Measurements from ENCODE around the gene TSHZ2. TPM values are rescaled to one million over a fixed set of nuclear protein-coding genes. Genes with fewer than 3 reads are reported as not detected.
"Not testable (repeated sequence)": the region's sequence is repeated elsewhere in the genome, so short reads cannot be mapped to it uniquely, and the experiment has no call there.

TSHZ2 gene
- total RNA-seq, 3 donors from 2014 or later = 31.7 to 106 (median 59.6) TPM

DNA sequence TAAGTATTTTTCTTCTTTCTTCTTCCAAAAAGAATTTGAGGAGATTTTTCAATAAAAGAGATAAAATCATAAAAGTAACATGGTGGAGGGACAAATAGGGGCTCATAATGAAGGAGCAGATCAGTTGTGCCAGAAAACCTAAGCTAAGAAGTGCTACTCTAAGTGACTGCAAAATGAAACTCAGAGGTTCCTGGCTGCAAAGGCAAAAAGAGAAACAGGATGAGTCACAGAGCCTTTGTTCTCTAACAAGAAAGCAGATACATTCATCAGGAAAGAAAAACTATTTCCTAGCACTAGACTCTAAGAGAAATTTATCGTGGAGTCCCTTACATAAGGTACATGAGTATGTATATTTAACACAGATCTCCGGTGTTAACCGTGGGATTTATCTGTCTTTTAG lies 49.8 kb downstream of the TSHZ2 start:
- Histone ChIP-seq H3K27ac (peak overlapping the region; percentile 63 to 64), H3K4me1 (no peaks in the 10 kb centered on the region), H3K27me3 (no peaks in the 10 kb centered on the region), H3K9me3 (no peaks in the 10 kb centered on the region), H3K4me3 (no peak overlapping the region), H3K36me3 (no peaks in the 10 kb centered on the region)
- TF ChIP-seq CTCF (IDR thresholded peaks at IDR 0.05) (no peak), POLR2A (IDR thresholded peaks at IDR 0.05) (no peak), POLR2AphosphoS5 (IDR thresholded peaks at IDR 0.05) (no peak)
- intact Hi-C loops (cut with DNase I; ENCODE audit: low total_unique reads) = no loop called here
- no peak for DNase-seq (ENCODE audit: low spot score in 2 of 2)

DNA sequence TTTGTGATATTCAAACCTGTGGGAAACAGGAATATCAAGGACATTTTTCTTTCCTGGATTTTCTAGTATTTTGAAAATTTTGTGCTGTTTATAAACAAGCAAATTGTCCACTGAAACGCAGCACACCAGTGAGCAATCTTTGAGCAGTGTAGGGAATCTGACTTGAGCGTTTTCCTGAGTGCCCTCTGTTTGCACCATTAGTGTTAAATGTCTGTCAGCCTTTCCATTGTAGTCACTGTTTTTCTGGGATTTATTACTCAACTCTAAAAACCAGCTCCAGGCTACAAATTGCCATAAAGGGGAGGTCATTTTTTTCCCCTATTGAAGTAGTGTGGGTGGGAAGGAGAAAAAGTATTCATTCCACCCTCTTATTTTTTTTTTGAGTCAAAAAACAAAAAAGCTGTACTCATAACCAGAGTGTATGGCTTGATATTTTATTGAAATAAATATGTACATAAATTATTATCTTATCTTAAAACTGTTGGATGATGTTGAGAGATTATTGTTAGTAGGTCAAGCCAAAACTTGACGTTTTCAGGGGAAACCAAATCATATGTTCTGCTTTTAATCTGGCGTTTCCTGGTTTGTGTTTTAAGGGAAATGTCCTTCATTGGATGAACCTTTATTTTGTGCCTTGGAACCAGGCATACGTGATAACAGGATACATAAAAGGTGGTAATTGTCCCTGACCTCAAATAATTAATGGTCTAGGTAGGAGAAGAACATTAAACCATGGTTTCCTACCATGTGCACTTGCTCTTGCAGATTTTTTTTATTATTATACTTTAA lies 51.8 kb downstream of the TSHZ2 start:
- Histone ChIP-seq H3K27ac (peak overlapping the region; percentile 63 to 64), H3K36me3 (no peaks in the 10 kb centered on the region), H3K27me3 (no peaks in the 10 kb centered on the region), H3K4me3 (no peak overlapping the region), H3K9me3 (no peaks in the 10 kb centered on the region), H3K4me1 (no peaks in the 10 kb centered on the region)
- TF ChIP-seq POLR2A (IDR thresholded peaks at IDR 0.05) = no peak
- TF ChIP-seq POLR2AphosphoS5 (IDR thresholded peaks at IDR 0.05) = no peak
- no peak for TF ChIP-seq CTCF (IDR thresholded peaks at IDR 0.05)
- intact Hi-C loops (cut with DNase I; ENCODE audit: low total_unique reads) = no loop called here
- DNase-seq (ENCODE audit: low spot score in 2 of 2) = no peak

DNA sequence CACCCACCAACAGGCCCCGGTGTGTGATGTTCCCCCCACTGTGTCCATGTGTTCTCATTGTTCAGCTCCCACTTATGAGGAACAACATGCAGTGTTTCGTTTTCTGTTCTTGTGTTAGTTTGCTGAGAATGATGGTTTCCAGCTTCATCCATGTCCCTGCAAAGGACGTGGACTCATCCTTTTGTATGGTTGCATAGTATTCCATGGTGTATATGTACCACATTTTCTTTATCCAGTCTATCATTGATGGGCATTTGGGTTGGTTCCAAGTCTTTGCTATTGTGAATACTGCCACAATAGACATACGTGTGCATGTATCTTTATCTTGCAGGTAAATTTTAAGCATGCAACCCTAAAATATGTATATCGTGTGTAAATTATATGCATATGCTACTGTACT lies 52.5 kb downstream of the TSHZ2 start:
- H3K36me3 ChIP-seq; H3K4me1 ChIP-seq; intact Hi-C loops (cut with DNase I; ENCODE audit: low total_unique reads); H3K9me3 ChIP-seq; DNase-seq (ENCODE audit: low spot score in 2 of 2); H3K27me3 ChIP-seq; H3K4me3 ChIP-seq: not testable (repeated sequence)
- peak overlapping the region; percentile 63 to 64 for H3K27ac ChIP-seq

GRCh38 chr20:53027089-53027488 lies 54.9 kb downstream of the TSHZ2 start:
- Histone ChIP-seq H3K4me3 (no peak overlapping the region), H3K9me3 (no peaks in the 10 kb centered on the region), H3K36me3 (no peaks in the 10 kb centered on the region), H3K27me3 (no peaks in the 10 kb centered on the region), H3K4me1 (peaks cover 0 to 7% of the 10 kb centered on the region in 2 donors), H3K27ac (no peak overlapping the region)
- no peak for DNase-seq (ENCODE audit: low spot score in 2 of 2)
- TF ChIP-seq POLR2AphosphoS5 (IDR thresholded peaks at IDR 0.05) (no peak), CTCF (IDR thresholded peaks at IDR 0.05) (no peak), POLR2A (IDR thresholded peaks at IDR 0.05) (no peak)
- intact Hi-C loops (cut with DNase I; ENCODE audit: low total_unique reads) = no loop called here

- intact Hi-C loops (cut with DNase I; ENCODE audit: low total_unique reads) = loop anchor here (2.0 kb wide), 1 partner anchor 30 kb away; no protein-coding TSS in a partner anchor
- Histone ChIP-seq H3K36me3 (no peaks in the 10 kb centered on the region), H3K9me3 (no peaks in the 10 kb centered on the region), H3K4me1 (peaks cover 0 to 7% of the 10 kb centered on the region in 2 donors), H3K27me3 (no peaks in the 10 kb centered on the region), H3K27ac (peak overlapping the region; percentile 21 to 24), H3K4me3 (no peak overlapping the region)
- DNase-seq (ENCODE audit: low spot score in 2 of 2) = no peak
- no peak for TF ChIP-seq POLR2A (IDR thresholded peaks at IDR 0.05)
- no peak for TF ChIP-seq POLR2AphosphoS5 (IDR thresholded peaks at IDR 0.05)
- TF ChIP-seq CTCF (IDR thresholded peaks at IDR 0.05) = no peak
Observed at GRCh38 chr20:53028337-53029007, 56.3 kb downstream of the TSHZ2 start.

Data from breast epithelium (tissue), 4 donors.